H9 (cell line): ENCODE results near the gene ASGR1. TPM values are rescaled to one million over a fixed set of nuclear protein-coding genes. Genes with fewer than 3 reads are reported as not detected.

Experiments
- DNase-seq: peaks from one replicate; pipeline ENCODE4 v3.0.0-alpha.2; 2017
- H2AFZ ChIP-seq: one replicate; pipeline ENCODE4 v1.6.1; 2013; ENCODE audit warnings: mild to moderate bottlenecking, low read length, control low read depth, moderate library complexity
- H2AK5ac ChIP-seq: 2 replicates; pipeline ENCODE4 v1.6.1; 2013; ENCODE audit warnings: low read length, control low read depth, mixed read lengths; ENCODE audit not compliant: insufficient read length
- H2BK120ac ChIP-seq: one replicate; pipeline ENCODE4 v1.6.1; 2013; ENCODE audit warnings: low read depth, mild to moderate bottlenecking, low read length, control low read depth, inconsistent platforms; ENCODE audit not compliant: poor library complexity, severe bottlenecking
- H2BK12ac ChIP-seq: 2 replicates; pipeline ENCODE4 v1.6.1; 2013; ENCODE audit warnings: low read length, control low read depth, mixed read lengths, low read depth; ENCODE audit not compliant: insufficient read length
- H2BK15ac ChIP-seq: 2 replicates; pipeline ENCODE4 v1.6.1; 2013; ENCODE audit warnings: low read depth, low read length, control low read depth
- H2BK20ac ChIP-seq: one replicate; pipeline ENCODE4 v1.6.1; 2013; ENCODE audit warnings: low read depth, mild to moderate bottlenecking, low read length, control low read depth, inconsistent platforms; ENCODE audit not compliant: poor library complexity, severe bottlenecking
- H2BK5ac ChIP-seq: 2 replicates; pipeline ENCODE4 v1.6.1; 2013; ENCODE audit warnings: low read length, control low read depth, mixed read lengths; ENCODE audit not compliant: insufficient read length
- H3K14ac ChIP-seq: 2 replicates; pipeline ENCODE4 v1.6.1; 2013; ENCODE audit warnings: low read length, control low read depth; ENCODE audit not compliant: insufficient read depth
- H3K18ac ChIP-seq: 2 replicates; pipeline ENCODE4 v1.6.1; 2013; ENCODE audit warnings: low read depth, mild to moderate bottlenecking, mixed read lengths, low read length, control low read depth; ENCODE audit not compliant: insufficient read length
- H3K23ac ChIP-seq: 2 replicates; pipeline ENCODE4 v1.6.1; 2013; ENCODE audit warnings: low read length, control low read depth, mixed read lengths, low read depth; ENCODE audit not compliant: insufficient read length
- H3K23me2 ChIP-seq: 2 replicates; pipeline ENCODE4 v1.6.1; 2013; ENCODE audit warnings: low read depth, mild to moderate bottlenecking, mixed read lengths, low read length, control low read depth; ENCODE audit not compliant: insufficient read length, poor library complexity, severe bottlenecking
- H3K27ac ChIP-seq: 2 replicates; pipeline ENCODE4 v1.5.1; 2013; ENCODE audit warnings: low read length, control low read depth, mixed read lengths, low read depth; ENCODE audit not compliant: insufficient read length
- H3K27me3 ChIP-seq: 2 replicates; pipeline ENCODE4 v1.6.1; 2013; ENCODE audit warnings: low read length, control low read depth, inconsistent platforms; ENCODE audit not compliant: insufficient read depth
- H3K4ac ChIP-seq: 2 replicates; pipeline ENCODE4 v1.6.1; 2013; ENCODE audit warnings: low read depth, mild to moderate bottlenecking, control low read depth, inconsistent platforms, low read length, moderate library complexity
- H3K4me1 ChIP-seq: 2 replicates; pipeline ENCODE4 v1.6.1; 2013; ENCODE audit warnings: low read length, control low read depth, inconsistent platforms; ENCODE audit not compliant: insufficient read depth
- H3K4me2 ChIP-seq: 2 replicates; pipeline ENCODE4 v1.6.1; 2013; ENCODE audit warnings: low read length, control low read depth, mixed read lengths; ENCODE audit not compliant: insufficient read length, insufficient read depth
- H3K56ac ChIP-seq: 2 replicates; pipeline ENCODE4 v1.6.1; 2013; ENCODE audit warnings: low read depth, mild to moderate bottlenecking, mixed read lengths, low read length, control low read depth; ENCODE audit not compliant: insufficient read length
- H3K79me1 ChIP-seq: 2 replicates; pipeline ENCODE4 v1.6.1; 2013; ENCODE audit warnings: low read depth, mild to moderate bottlenecking, moderate library complexity, low read length, control low read depth, inconsistent platforms; ENCODE audit not compliant: insufficient read depth, poor library complexity, severe bottlenecking
- H3K79me2 ChIP-seq: 2 replicates; pipeline ENCODE4 v1.6.1; 2013; ENCODE audit warnings: low read length, control low read depth, inconsistent platforms; ENCODE audit not compliant: insufficient read depth
- H3K9ac ChIP-seq: 2 replicates; pipeline ENCODE4 v1.6.1; 2013; ENCODE audit warnings: low read length, control low read depth, mixed read lengths; ENCODE audit not compliant: insufficient read length; ENCODE audit errors: extremely low read depth
- H3K9me3 ChIP-seq: one replicate; pipeline ENCODE4 v1.6.1; 2013; ENCODE audit warnings: low read depth, low read length, inconsistent platforms; ENCODE audit not compliant: control insufficient read depth
- H3T11ph ChIP-seq: one replicate; pipeline ENCODE4 v1.6.1; 2013; ENCODE audit warnings: mild to moderate bottlenecking, low read length, control low read depth, inconsistent platforms
- H4K20me1 ChIP-seq: one replicate; pipeline ENCODE4 v1.6.1; 2013; ENCODE audit not compliant: control insufficient read depth, insufficient read length, insufficient read depth
- H4K5ac ChIP-seq: 2 replicates; pipeline ENCODE4 v1.6.1; 2013; ENCODE audit warnings: low read depth, mild to moderate bottlenecking, mixed read lengths, low read length, control low read depth; ENCODE audit not compliant: insufficient read length
- H4K8ac ChIP-seq: replicated peaks from 2 replicates; pipeline ENCODE4 v1.6.1; 2013; ENCODE audit warnings: low read length, control low read depth, mixed read lengths, low read depth; ENCODE audit not compliant: insufficient read length
- H4K91ac ChIP-seq: 2 replicates; pipeline ENCODE4 v1.6.1; 2013; ENCODE audit warnings: low read depth, mild to moderate bottlenecking, moderate library complexity, mixed read lengths, low read length, control low read depth; ENCODE audit not compliant: insufficient read length
- H3K27ac Mint-ChIP-seq, 3 experiments: 2 replicates in 2 of 3; 3 replicates in 1 of 3; pipeline ENCODE4 v1.8.0; 2020 to 2021; ENCODE audit warnings: mixed read lengths in 3 of 3, mild to moderate bottlenecking in 1 of 3, moderate library complexity in 1 of 3
- H3K27me3 Mint-ChIP-seq: 2 replicates; pipeline ENCODE4 v1.8.0; 2021; ENCODE audit warnings: low read depth, mild to moderate bottlenecking, moderate library complexity, mixed read lengths
- H3K36me3 Mint-ChIP-seq, 3 experiments: 2 replicates in 2 of 3; 3 replicates in 1 of 3; pipeline ENCODE4 v1.8.0; 2020 to 2021; ENCODE audit warnings: low read depth in 3 of 3, mixed read lengths in 3 of 3; ENCODE audit not compliant: insufficient read depth in 1 of 3
- H3K4me1 Mint-ChIP-seq, 2 experiments: 2 replicates each; pipeline ENCODE4 v1.8.0; 2020; ENCODE audit warnings: mixed read lengths in 2 of 2
- H3K4me3 Mint-ChIP-seq, 2 experiments: 2 replicates in 1 of 2; 3 replicates in 1 of 2; pipeline ENCODE4 v1.8.0; 2020 to 2021; ENCODE audit warnings: mild to moderate bottlenecking in 2 of 2, mixed read lengths in 2 of 2, moderate library complexity in 1 of 2
- H3K9me3 Mint-ChIP-seq, 2 experiments: 2 replicates in 1 of 2; 3 replicates in 1 of 2; pipeline ENCODE4 v1.8.0; 2020; ENCODE audit warnings: mild to moderate bottlenecking in 2 of 2, mixed read lengths in 2 of 2, moderate library complexity in 1 of 2
- WGBS: extraction: QIAGEN DNeasy Blood & Tissue Kit; methylation state at CpG from one replicate; pipeline ENCODE4 v1.1.7; 2013; ENCODE audit warnings: missing lambda C conversion rate, low lambda C conversion rate, mixed read lengths; ENCODE audit not compliant: insufficient read length; ENCODE audit errors: extremely low coverage; 5-methylcytosine and 5-hydroxymethylcytosine counted together
- total RNA-seq: library from RNA; stranded (reverse); gene quantifications from 2 replicates; pipeline ENCODE4 v1.2.1, GENCODE V29; 2021
- TF ChIP-seq, protein P1 (sequence below): fragments of 200-600 bp; sonication (generic); conservative IDR thresholded peaks from 3 replicates; pipeline ENCODE4 v1.8.0; 2021; ENCODE audit warnings: antibody characterized with exemption, mild to moderate bottlenecking

ASGR1 gene
- total RNA-seq, 1 experiment from 2014 or later = 5.9 TPM

GRCh38 chr17:7124923-7125322 lies 54.2 kb downstream of the ASGR1 start:
- peaks cover 2% of the 10 kb centered on the region; the same call in 1 of the 2 replicates for H3K4me1 ChIP-seq
- no peak overlapping the region for H3K23ac ChIP-seq
- no peak overlapping the region for H3K18ac ChIP-seq
- H2BK5ac ChIP-seq = no peak overlapping the region
- H3K4me1 Mint-ChIP-seq = peaks cover 6 to 8% of the 10 kb centered on the region in 2 experiments
- H3K27ac Mint-ChIP-seq = no peak overlapping the region
- H2AFZ ChIP-seq = no peak overlapping the region
- no peak overlapping the region for H4K8ac ChIP-seq
- no peaks in the 10 kb centered on the region; a peak in 1 of 5 replicates for H3K9me3 Mint-ChIP-seq
- no peak overlapping the region for H4K5ac ChIP-seq
- no peak overlapping the region for H3T11ph ChIP-seq
- no peaks in the 10 kb centered on the region for H4K20me1 ChIP-seq
- TF ChIP-seq, protein P1, sequence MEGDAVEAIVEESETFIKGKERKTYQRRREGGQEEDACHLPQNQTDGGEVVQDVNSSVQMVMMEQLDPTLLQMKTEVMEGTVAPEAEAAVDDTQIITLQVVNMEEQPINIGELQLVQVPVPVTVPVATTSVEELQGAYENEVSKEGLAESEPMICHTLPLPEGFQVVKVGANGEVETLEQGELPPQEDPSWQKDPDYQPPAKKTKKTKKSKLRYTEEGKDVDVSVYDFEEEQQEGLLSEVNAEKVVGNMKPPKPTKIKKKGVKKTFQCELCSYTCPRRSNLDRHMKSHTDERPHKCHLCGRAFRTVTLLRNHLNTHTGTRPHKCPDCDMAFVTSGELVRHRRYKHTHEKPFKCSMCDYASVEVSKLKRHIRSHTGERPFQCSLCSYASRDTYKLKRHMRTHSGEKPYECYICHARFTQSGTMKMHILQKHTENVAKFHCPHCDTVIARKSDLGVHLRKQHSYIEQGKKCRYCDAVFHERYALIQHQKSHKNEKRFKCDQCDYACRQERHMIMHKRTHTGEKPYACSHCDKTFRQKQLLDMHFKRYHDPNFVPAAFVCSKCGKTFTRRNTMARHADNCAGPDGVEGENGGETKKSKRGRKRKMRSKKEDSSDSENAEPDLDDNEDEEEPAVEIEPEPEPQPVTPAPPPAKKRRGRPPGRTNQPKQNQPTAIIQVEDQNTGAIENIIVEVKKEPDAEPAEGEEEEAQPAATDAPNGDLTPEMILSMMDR = no peak
- no peak overlapping the region for H2BK20ac ChIP-seq
- no peak for DNase-seq
- no peak overlapping the region for H3K27ac ChIP-seq
- H3K9me3 ChIP-seq = no peaks in the 10 kb centered on the region
- H3K14ac ChIP-seq = no peak overlapping the region
- H3K23me2 ChIP-seq = no peaks in the 10 kb centered on the region
- H2AK5ac ChIP-seq = no peak overlapping the region
- no peak overlapping the region for H3K9ac ChIP-seq
- no peak overlapping the region for H2BK120ac ChIP-seq
- H4K91ac ChIP-seq = no peak overlapping the region
- no peaks in the 10 kb centered on the region for H3K27me3 ChIP-seq
- H3K4me3 Mint-ChIP-seq = no peak overlapping the region
- no peaks in the 10 kb centered on the region for H3K79me2 ChIP-seq
- H3K4ac ChIP-seq = no peak overlapping the region
- no peak overlapping the region for H2BK12ac ChIP-seq
- no peak overlapping the region for H3K56ac ChIP-seq
- H3K27me3 Mint-ChIP-seq = peaks cover 31% of the 10 kb centered on the region
- H3K36me3 Mint-ChIP-seq = no peaks in the 10 kb centered on the region
- no peak overlapping the region for H2BK15ac ChIP-seq
- H3K79me1 ChIP-seq = no peaks in the 10 kb centered on the region
- no CpG with 5 or more reads among the region's 5 CpGs for WGBS
- no peak overlapping the region for H3K4me2 ChIP-seq
